Right lung (tissue), 5 donors: ENCODE results near the gene BASP1. TPM values are rescaled to one million over a fixed set of nuclear protein-coding genes. Genes with fewer than 3 reads are reported as not detected.
A peak's percentile ranks its signal among the peaks of the same experiment; 100 is the strongest.

Experiments used
- DNase-seq, 2 donors: peaks; one replicate each; pipeline ENCODE4 v3.0.0-alpha.2; 2013
- polyA plus RNA-seq, 5 donors: library from polyadenylated mRNA; unstranded; fragments of 120-200 nt; gene quantifications; one replicate each; pipeline versions ENCODE4 v1.2.1 to v1.2.3, GENCODE V29; 2013; ENCODE audit warnings: inconsistent platforms in 1 of 5, low replicate concordance in 1 of 5; ENCODE audit not compliant: insufficient read length in 5 of 5, insufficient read depth in 1 of 5

Gene BASP1
- polyA plus RNA-seq, 5 donors, result 39.2 to 53.8 (median 45.1) TPM

- DNase-seq, result no peak
These were observed 4.6 kb downstream of the BASP1 start for GRCh38 chr5:17221843-17222636.

- DNase-seq, result no peak
These were observed 5.2 kb downstream of the BASP1 start for GRCh38 chr5:17222664-17223063.

- DNase-seq, result no peak
These were observed 6.1 kb downstream of the BASP1 start for GRCh38 chr5:17223367-17224185.

GRCh38 chr5:17224858-17225511, 7.6 kb downstream of the BASP1 start:
- no peak for DNase-seq

- DNase-seq, result no peak
These were observed 8.1 kb downstream of the BASP1 start for GRCh38 chr5:17225520-17225919.

- DNase-seq, result no peak
These were observed 10.4 kb downstream of the BASP1 start for GRCh38 chr5:17227868-17228267.

- peak; percentile 42 to 50 for DNase-seq
These were observed 11.4 kb downstream of the BASP1 start for GRCh38 chr5:17228821-17229291.

- DNase-seq, result no peak
These were observed 11.9 kb downstream of the BASP1 start for GRCh38 chr5:17229313-17229712.

GRCh38 chr5:17230191-17230590, 12.8 kb downstream of the BASP1 start:
- no peak for DNase-seq

- no peak for DNase-seq
These were observed 13.5 kb downstream of the BASP1 start for GRCh38 chr5:17230808-17231525.

- DNase-seq, result no peak
These were observed 15.0 kb downstream of the BASP1 start for GRCh38 chr5:17232405-17232804.

- no peak for DNase-seq
These were observed 16.1 kb downstream of the BASP1 start for GRCh38 chr5:17233488-17233887.

GRCh38 chr5:17234374-17234773, 16.9 kb downstream of the BASP1 start:
- no peak for DNase-seq

- no peak for DNase-seq
These were observed 18.4 kb downstream of the BASP1 start for GRCh38 chr5:17235731-17236330.

- DNase-seq, result no peak
These were observed 21.1 kb downstream of the BASP1 start for GRCh38 chr5:17238521-17239041.

GRCh38 chr5:17239953-17240352, 22.5 kb downstream of the BASP1 start:
- no peak for DNase-seq

GRCh38 chr5:17240487-17240886, 23.1 kb downstream of the BASP1 start:
- no peak for DNase-seq

GRCh38 chr5:17241635-17242034, 24.2 kb downstream of the BASP1 start:
- no peak for DNase-seq

GRCh38 chr5:17243287-17244063, 26.0 kb downstream of the BASP1 start:
- no peak for DNase-seq

GRCh38 chr5:17249029-17249634, 31.7 kb downstream of the BASP1 start:
- DNase-seq, result no peak
